DOHH2 (cell line): ENCODE results near the gene SH3D19.

ENCODE experiments used
- CTCF ChIP-seq: fragments of 200-600 bp; sonication (generic); IDR thresholded peaks from one replicate; pipeline ENCODE4 v1.5.1; 2014; ENCODE audit warnings: antibody characterized with exemption, mild to moderate bottlenecking, low read depth, low read length; ENCODE audit not compliant: poor library complexity, severe bottlenecking
- EZH2phosphoT487 ChIP-seq: fragments of 200-600 bp; sonication (generic); IDR thresholded peaks from 2 replicates; pipeline ENCODE4 v1.6.1; 2017; ENCODE audit warnings: borderline replicate concordance, mild to moderate bottlenecking, antibody characterized with exemption, low read length, moderate library complexity, mixed read lengths

GRCh38 chr4:151207868-151208267 is 117.5 kb downstream of the SH3D19 start:
- TF ChIP-seq CTCF (no peak), EZH2phosphoT487 (no peak)
